Left ventricle myocardium inferior (tissue), 1 donor: Measurements from ENCODE around the gene ABCC6. TPM values are rescaled to one million over a fixed set of nuclear protein-coding genes. Genes with fewer than 3 reads are reported as not detected.

Source experiments
- DNase-seq: peaks from one replicate; pipeline ENCODE4 v3.0.0-alpha.2; 2020
- H3K27ac ChIP-seq: fragments of 200-600 bp; replicated peaks from 2 replicates; pipeline ENCODE4 v1.8.0; 2021
- H3K27me3 ChIP-seq: fragments of 200-600 bp; 2 replicates; pipeline ENCODE4 v1.8.0; 2021; ENCODE audit warnings: low read depth
- H3K36me3 ChIP-seq: fragments of 200-600 bp; 2 replicates; pipeline ENCODE4 v1.8.0; 2021
- H3K4me1 ChIP-seq: fragments of 200-600 bp; 2 replicates; pipeline ENCODE4 v1.8.0; 2021
- H3K4me3 ChIP-seq: fragments of 200-600 bp; 2 replicates; pipeline ENCODE4 v1.8.0; 2021; ENCODE audit warnings: mild to moderate bottlenecking, moderate library complexity
- H3K9me3 ChIP-seq: fragments of 200-600 bp; replicated peaks from 2 replicates; pipeline ENCODE4 v1.8.0; 2021
- intact Hi-C: fragments of 100-400 bp; cut with micrococcal nuclease; formaldehyde crosslinking; loops from one replicate; pipeline ENCODE4 v1.11.0; 2022
- total RNA-seq: library from RNA; stranded (reverse); fragmentation: NEBNext Ultra II Directional; extraction: Animal tissue kit (Norgen Biotek cat#: 25700); gene quantifications from one replicate; pipeline ENCODE4 v1.2.1, GENCODE V29; 2021
- TF ChIP-seq, protein P1 (sequence below): fragments of 200-600 bp; IDR thresholded peaks from 2 replicates; pipeline ENCODE4 v1.8.0; 2021; ENCODE audit warnings: antibody characterized with exemption, mild to moderate bottlenecking, borderline replicate concordance
- donor health status: DM: no; HTN: yes; CAD: no; lungs with severe emphysema.

The ABCC6 gene
- total RNA-seq, 1 donor from 2014 or later: 1.2 TPM

GRCh38 chr16:16141141-16141540, 82.2 kb downstream of the ABCC6 start:
- no peaks in the 10 kb centered on the region for H3K4me1 ChIP-seq
- TF ChIP-seq, protein P1, sequence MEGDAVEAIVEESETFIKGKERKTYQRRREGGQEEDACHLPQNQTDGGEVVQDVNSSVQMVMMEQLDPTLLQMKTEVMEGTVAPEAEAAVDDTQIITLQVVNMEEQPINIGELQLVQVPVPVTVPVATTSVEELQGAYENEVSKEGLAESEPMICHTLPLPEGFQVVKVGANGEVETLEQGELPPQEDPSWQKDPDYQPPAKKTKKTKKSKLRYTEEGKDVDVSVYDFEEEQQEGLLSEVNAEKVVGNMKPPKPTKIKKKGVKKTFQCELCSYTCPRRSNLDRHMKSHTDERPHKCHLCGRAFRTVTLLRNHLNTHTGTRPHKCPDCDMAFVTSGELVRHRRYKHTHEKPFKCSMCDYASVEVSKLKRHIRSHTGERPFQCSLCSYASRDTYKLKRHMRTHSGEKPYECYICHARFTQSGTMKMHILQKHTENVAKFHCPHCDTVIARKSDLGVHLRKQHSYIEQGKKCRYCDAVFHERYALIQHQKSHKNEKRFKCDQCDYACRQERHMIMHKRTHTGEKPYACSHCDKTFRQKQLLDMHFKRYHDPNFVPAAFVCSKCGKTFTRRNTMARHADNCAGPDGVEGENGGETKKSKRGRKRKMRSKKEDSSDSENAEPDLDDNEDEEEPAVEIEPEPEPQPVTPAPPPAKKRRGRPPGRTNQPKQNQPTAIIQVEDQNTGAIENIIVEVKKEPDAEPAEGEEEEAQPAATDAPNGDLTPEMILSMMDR: no peak
- H3K9me3 ChIP-seq: no peaks in the 10 kb centered on the region
- intact Hi-C loops: no loop called here
- H3K27me3 ChIP-seq: no peaks in the 10 kb centered on the region
- H3K36me3 ChIP-seq: peaks cover 69% of the 10 kb centered on the region
- no peak overlapping the region for H3K27ac ChIP-seq
- no peak overlapping the region for H3K4me3 ChIP-seq
- DNase-seq: no peak

- H3K27ac ChIP-seq: no peak overlapping the region
- H3K4me1 ChIP-seq: no peaks in the 10 kb centered on the region
- intact Hi-C loops: no loop called here
- no peak for DNase-seq
- no peaks in the 10 kb centered on the region for H3K9me3 ChIP-seq
- no peaks in the 10 kb centered on the region for H3K27me3 ChIP-seq
- TF ChIP-seq, protein P1: no peak
- H3K36me3 ChIP-seq: peaks cover 75% of the 10 kb centered on the region
- H3K4me3 ChIP-seq: no peak overlapping the region
These were observed 82.8 kb downstream of the ABCC6 start for GRCh38 chr16:16140537-16140936.

DNA sequence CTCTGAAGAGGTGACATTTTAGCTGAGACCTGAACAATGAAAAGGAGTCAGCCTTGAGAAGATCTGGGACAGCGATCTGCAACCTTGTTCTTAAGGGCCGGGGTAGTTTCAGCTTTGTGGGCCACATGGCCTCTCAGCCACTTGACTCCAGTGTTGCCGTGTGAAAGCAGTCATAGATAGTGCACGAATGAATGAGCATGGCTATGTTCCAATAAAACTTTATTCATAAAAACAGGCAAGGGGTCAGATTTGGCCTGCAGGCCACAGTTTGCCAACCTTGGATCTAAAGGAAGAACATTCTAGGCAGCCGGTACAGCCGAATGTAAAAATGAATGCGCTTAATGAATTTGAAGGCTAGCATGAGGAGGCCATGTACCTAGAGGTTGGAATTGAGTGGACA, 83.5 kb downstream of the ABCC6 start:
- intact Hi-C loops: no loop called here
- TF ChIP-seq, protein P1: no peak
- peaks cover 82% of the 10 kb centered on the region for H3K36me3 ChIP-seq
- H3K4me3 ChIP-seq: no peak overlapping the region
- no peak overlapping the region for H3K27ac ChIP-seq
- H3K27me3 ChIP-seq: no peaks in the 10 kb centered on the region
- H3K4me1 ChIP-seq: no peaks in the 10 kb centered on the region
- H3K9me3 ChIP-seq: no peaks in the 10 kb centered on the region
- no peak for DNase-seq

- TF ChIP-seq, protein P1: no peak
- Histone ChIP-seq H3K27ac (no peak overlapping the region), H3K27me3 (no peaks in the 10 kb centered on the region), H3K36me3 (peaks cover 84% of the 10 kb centered on the region), H3K4me3 (no peak overlapping the region), H3K4me1 (no peaks in the 10 kb centered on the region), H3K9me3 (no peaks in the 10 kb centered on the region)
- intact Hi-C loops: no loop called here
- DNase-seq: no peak
These were observed 84.2 kb downstream of the ABCC6 start for GRCh38 chr16:16139061-16139460.

DNA sequence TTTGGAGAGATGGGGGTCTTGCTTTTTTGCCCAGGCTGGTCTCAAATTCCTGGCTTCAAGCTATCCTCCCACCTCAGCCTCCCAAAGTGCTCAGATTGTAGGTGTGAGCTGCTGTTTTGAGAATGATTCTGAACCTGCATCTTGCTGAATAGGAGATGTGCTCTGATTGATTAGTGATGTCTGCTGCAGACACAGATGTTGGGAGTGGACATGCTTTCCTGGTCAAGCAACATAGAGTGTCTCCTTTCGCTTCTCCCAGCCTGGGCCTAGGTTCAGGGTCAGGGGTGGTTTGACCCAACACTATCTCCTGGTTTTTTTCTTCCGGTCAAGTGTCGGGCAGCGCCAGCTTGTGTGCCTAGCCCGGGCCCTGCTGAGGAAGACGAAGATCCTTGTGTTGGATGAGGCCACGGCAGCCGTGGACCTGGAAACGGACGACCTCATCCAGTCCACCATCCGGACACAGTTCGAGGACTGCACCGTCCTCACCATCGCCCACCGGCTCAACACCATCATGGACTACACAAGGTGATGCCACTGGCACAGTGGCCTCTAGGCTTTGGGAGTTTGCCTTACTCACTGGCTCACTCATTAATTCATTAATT, 85.2 kb downstream of the ABCC6 start:
- TF ChIP-seq, protein P1: no peak
- Histone ChIP-seq H3K9me3 (no peaks in the 10 kb centered on the region), H3K36me3 (peaks cover 90% of the 10 kb centered on the region), H3K27ac (no peak overlapping the region), H3K27me3 (no peaks in the 10 kb centered on the region), H3K4me1 (no peaks in the 10 kb centered on the region), H3K4me3 (no peak overlapping the region)
- DNase-seq: no peak
- intact Hi-C loops: no loop called here

DNA sequence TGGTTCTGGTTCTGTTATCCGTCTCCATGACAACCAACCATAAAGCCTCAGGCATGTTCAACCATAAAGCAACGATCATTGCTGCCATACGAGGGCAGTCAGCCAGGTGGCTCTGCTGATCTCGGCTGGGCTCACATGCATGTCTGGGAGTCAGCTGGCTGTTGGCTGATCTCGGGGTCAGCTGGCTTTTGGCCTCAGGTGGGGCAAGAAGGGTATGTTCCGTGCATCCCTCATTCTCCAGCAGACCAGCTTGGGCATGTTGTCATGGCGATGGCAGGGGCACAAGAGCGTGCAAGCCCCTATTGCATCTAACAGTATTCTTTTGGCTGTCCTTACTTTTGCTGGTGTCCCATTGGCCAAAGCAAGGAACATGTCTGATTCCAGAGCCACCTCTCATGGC, 86.2 kb downstream of the ABCC6 start:
- H3K36me3 ChIP-seq: peaks cover 97% of the 10 kb centered on the region
- DNase-seq: no peak
- H3K9me3 ChIP-seq: no peaks in the 10 kb centered on the region
- H3K27me3 ChIP-seq: no peaks in the 10 kb centered on the region
- H3K4me1 ChIP-seq: no peaks in the 10 kb centered on the region
- no peak overlapping the region for H3K4me3 ChIP-seq
- no peak overlapping the region for H3K27ac ChIP-seq
- TF ChIP-seq, protein P1: no peak
- intact Hi-C loops: no loop called here
